ENCODE measurements around the gene ZBTB25.

The ZBTB25 gene

GRCh38 chr14:64531567-64531966 is 27.9 kb upstream of the ZBTB25 start:
- H3K4me1 ChIP-seq (ENCODE audit: low read length): no peaks in the 10 kb centered on the region
- no peak for TF ChIP-seq EZH2phosphoT487 (IDR thresholded peaks at IDR 0.05; ENCODE audit: low read depth)
- no peak for TF ChIP-seq CTCF (IDR thresholded peaks at IDR 0.05; ENCODE audit: low read depth, low read length)
- H3K9me3 ChIP-seq (ENCODE audit: insufficient read depth, low read length): no peaks in the 10 kb centered on the region
- H3K27ac ChIP-seq (ENCODE audit: low read length): no peak overlapping the region
- no peak overlapping the region for H3K4me3 ChIP-seq (ENCODE audit: low read length)
- no peaks in the 10 kb centered on the region for H4K20me1 ChIP-seq (ENCODE audit: insufficient read depth, low read length)
- no peak overlapping the region for H3K4me2 ChIP-seq (ENCODE audit: low read length)
- H3K79me2 ChIP-seq (ENCODE audit: low read length): no peaks in the 10 kb centered on the region
- peaks cover 3% of the 10 kb centered on the region for H3K36me3 ChIP-seq (replicated peaks; ENCODE audit: low read depth, low read length)
- no peak overlapping the region for H3K9ac ChIP-seq (ENCODE audit: low read length)
- H3K27me3 ChIP-seq (ENCODE audit: low read depth, low read length): no peaks in the 10 kb centered on the region
- H2AFZ ChIP-seq (ENCODE audit: low read depth, low read length): no peak overlapping the region

DNA sequence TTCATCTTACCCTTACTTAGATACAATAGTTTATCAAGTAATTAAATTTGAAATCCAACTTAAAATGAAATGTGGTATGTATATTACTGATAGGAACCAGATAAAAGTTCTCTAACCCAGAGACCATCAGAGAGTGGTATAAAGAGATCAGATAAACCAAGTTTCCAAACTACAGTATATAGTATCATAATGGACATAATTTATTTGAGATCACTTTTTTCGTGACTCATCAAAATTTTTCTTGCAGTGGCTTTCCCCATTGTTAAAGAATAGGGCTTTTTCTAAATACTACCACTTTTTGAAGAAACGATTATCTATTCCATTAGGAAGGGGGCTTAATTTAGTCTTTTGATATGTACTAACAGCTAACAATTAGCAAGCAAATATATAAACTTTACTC is 21.7 kb upstream of the ZBTB25 start:
- Histone ChIP-seq H3K9ac (ENCODE audit: low read length) (no peak overlapping the region), H4K20me1 (ENCODE audit: insufficient read depth, low read length) (peaks cover 32% of the 10 kb centered on the region), H3K9me3 (ENCODE audit: insufficient read depth, low read length) (no peaks in the 10 kb centered on the region), H2AFZ (ENCODE audit: low read depth, low read length) (no peak overlapping the region), H3K4me1 (ENCODE audit: low read length) (no peaks in the 10 kb centered on the region), H3K27ac (ENCODE audit: low read length) (no peak overlapping the region), H3K4me2 (ENCODE audit: low read length) (no peak overlapping the region), H3K27me3 (ENCODE audit: low read depth, low read length) (no peaks in the 10 kb centered on the region), H3K4me3 (ENCODE audit: low read length) (no peak overlapping the region), H3K79me2 (ENCODE audit: low read length) (peaks cover 29% of the 10 kb centered on the region), H3K36me3 (replicated peaks; ENCODE audit: low read depth, low read length) (peaks cover 36% of the 10 kb centered on the region)
- TF ChIP-seq CTCF (IDR thresholded peaks at IDR 0.05; ENCODE audit: low read depth, low read length): no peak
- TF ChIP-seq EZH2phosphoT487 (IDR thresholded peaks at IDR 0.05; ENCODE audit: low read depth): no peak

DNA sequence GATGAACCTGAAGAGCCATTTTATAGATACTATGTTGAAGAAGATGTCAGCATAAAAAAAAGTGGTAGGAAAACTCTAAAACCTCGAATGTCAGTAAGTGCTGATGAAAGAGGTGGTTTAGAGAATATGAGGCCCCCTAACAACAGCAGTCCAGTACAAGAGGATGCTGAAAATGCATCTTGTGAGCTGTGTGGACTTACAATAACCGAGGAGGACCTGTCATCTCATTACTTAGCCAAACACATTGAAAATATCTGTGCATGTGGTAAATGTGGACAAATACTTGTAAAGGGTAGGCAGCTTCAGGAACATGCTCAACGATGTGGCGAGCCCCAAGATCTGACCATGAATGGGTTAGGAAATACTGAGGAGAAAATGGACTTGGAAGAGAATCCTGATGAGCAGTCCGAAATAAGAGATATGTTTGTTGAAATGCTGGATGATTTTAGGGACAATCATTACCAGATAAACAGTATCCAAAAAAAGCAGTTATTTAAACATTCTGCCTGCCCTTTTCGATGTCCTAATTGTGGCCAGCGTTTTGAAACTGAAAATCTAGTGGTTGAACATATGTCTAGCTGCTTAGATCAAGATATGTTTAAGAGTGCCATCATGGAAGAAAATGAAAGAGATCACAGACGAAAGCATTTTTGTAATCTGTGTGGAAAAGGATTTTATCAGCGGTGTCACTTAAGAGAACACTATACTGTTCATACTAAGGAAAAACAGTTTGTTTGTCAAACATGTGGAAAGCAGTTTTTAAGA is 19.1 kb upstream of the ZBTB25 start:
- H3K4me2 ChIP-seq (ENCODE audit: low read length): no peak overlapping the region
- H3K9ac ChIP-seq (ENCODE audit: low read length): no peak overlapping the region
- H3K36me3 ChIP-seq (replicated peaks; ENCODE audit: low read depth, low read length): peaks cover 36% of the 10 kb centered on the region
- peaks cover 48% of the 10 kb centered on the region for H4K20me1 ChIP-seq (ENCODE audit: insufficient read depth, low read length)
- peaks cover 55% of the 10 kb centered on the region for H3K79me2 ChIP-seq (ENCODE audit: low read length)
- no peak overlapping the region for H2AFZ ChIP-seq (ENCODE audit: low read depth, low read length)
- H3K4me1 ChIP-seq (ENCODE audit: low read length): no peaks in the 10 kb centered on the region
- no peaks in the 10 kb centered on the region for H3K9me3 ChIP-seq (ENCODE audit: insufficient read depth, low read length)
- TF ChIP-seq CTCF (IDR thresholded peaks at IDR 0.05; ENCODE audit: low read depth, low read length): no peak
- no peak for TF ChIP-seq EZH2phosphoT487 (IDR thresholded peaks at IDR 0.05; ENCODE audit: low read depth)
- H3K4me3 ChIP-seq (ENCODE audit: low read length): no peak overlapping the region
- H3K27me3 ChIP-seq (ENCODE audit: low read depth, low read length): no peaks in the 10 kb centered on the region
- no peak overlapping the region for H3K27ac ChIP-seq (ENCODE audit: low read length)

- TF ChIP-seq CTCF (IDR thresholded peaks at IDR 0.05; ENCODE audit: low read depth, low read length) (no peak), EZH2phosphoT487 (IDR thresholded peaks at IDR 0.05; ENCODE audit: low read depth) (no peak)
- Histone ChIP-seq H3K79me2 (ENCODE audit: low read length) (peaks cover 76% of the 10 kb centered on the region), H3K9ac (ENCODE audit: low read length) (no peak overlapping the region), H3K4me3 (ENCODE audit: low read length) (no peak overlapping the region), H3K4me1 (ENCODE audit: low read length) (no peaks in the 10 kb centered on the region), H2AFZ (ENCODE audit: low read depth, low read length) (no peak overlapping the region), H3K9me3 (ENCODE audit: insufficient read depth, low read length) (no peaks in the 10 kb centered on the region), H3K27ac (ENCODE audit: low read length) (no peak overlapping the region), H3K27me3 (ENCODE audit: low read depth, low read length) (no peaks in the 10 kb centered on the region), H4K20me1 (ENCODE audit: insufficient read depth, low read length) (peaks cover 64% of the 10 kb centered on the region), H3K36me3 (replicated peaks; ENCODE audit: low read depth, low read length) (peaks cover 31% of the 10 kb centered on the region), H3K4me2 (ENCODE audit: low read length) (no peak overlapping the region)
Measured at GRCh38 chr14:64520699-64521098, 17.1 kb upstream of the ZBTB25 start.

Measured in OCI-LY3 (cell line).